CD8-positive, alpha-beta memory T cell (primary cell): Measurements from ENCODE around the gene HSPB1. TPM values are rescaled to one million over a fixed set of nuclear protein-coding genes. Genes with fewer than 3 reads are reported as not detected.

Experiments
- CTCF ChIA-PET: fragments of 350-600 bp; sonication (Branson Sonifier 250); formaldehyde crosslinking; loops from one replicate; lab custom pipeline; 2021; ENCODE audit warnings: antibody characterized with exemption; lab: Charles Lee
- POLR2A ChIA-PET: fragments of 350-600 bp; sonication (Branson Sonifier 250); formaldehyde crosslinking; loops from one replicate; lab custom pipeline; 2021; ENCODE audit warnings: antibody characterized with exemption; lab: Charles Lee
- DNase-seq, 5 donors: peaks; one replicate each; pipeline versions ENCODE4 v3.0.0 to v3.0.0-alpha.2; 2020 to 2022; ENCODE audit warnings: mixed read lengths in 1 of 5
- H3K27ac ChIP-seq: one replicate; pipeline ENCODE4 v1.7.0; 2013; ENCODE audit warnings: low read depth, mild to moderate bottlenecking, low read length, moderate library complexity
- H3K27me3 ChIP-seq: 2 replicates; pipeline ENCODE4 v1.7.0; 2013; ENCODE audit warnings: low read length, mild to moderate bottlenecking; ENCODE audit not compliant: insufficient read depth, poor library complexity, severe bottlenecking
- H3K36me3 ChIP-seq: 2 replicates; pipeline ENCODE4 v1.7.0; 2013; ENCODE audit warnings: mild to moderate bottlenecking, low read length, moderate library complexity; ENCODE audit not compliant: insufficient read depth
- H3K4me1 ChIP-seq: 2 replicates; pipeline ENCODE4 v1.7.0; 2013; ENCODE audit warnings: mild to moderate bottlenecking, low read length, moderate library complexity; ENCODE audit not compliant: insufficient read depth
- H3K4me3 ChIP-seq: 2 replicates; pipeline ENCODE4 v1.7.0; 2013; ENCODE audit warnings: mild to moderate bottlenecking, low read length
- H3K9me3 ChIP-seq: 2 replicates; pipeline ENCODE4 v1.7.0; 2013; ENCODE audit warnings: mild to moderate bottlenecking, low read length
- H3K27ac Mint-ChIP-seq, 8 donors: one replicate each; pipeline ENCODE4 v1.8.0; 2020 to 2021; ENCODE audit warnings: mixed read lengths in 8 of 8, mild to moderate bottlenecking in 6 of 8, inconsistent platforms in 3 of 8, moderate library complexity in 3 of 8
- H3K27me3 Mint-ChIP-seq, 2 donors: one replicate each; pipeline ENCODE4 v1.8.0; 2020 to 2021; ENCODE audit warnings: mixed read lengths in 2 of 2, mild to moderate bottlenecking in 1 of 2, moderate library complexity in 1 of 2
- H3K36me3 Mint-ChIP-seq, 3 donors: one replicate each; pipeline ENCODE4 v1.8.0; 2020 to 2021; ENCODE audit warnings: mixed read lengths in 3 of 3, inconsistent platforms in 1 of 3, mild to moderate bottlenecking in 1 of 3
- H3K4me1 Mint-ChIP-seq, 3 donors: one replicate each; pipeline ENCODE4 v1.8.0; 2020 to 2021; ENCODE audit warnings: mixed read lengths in 3 of 3, inconsistent platforms in 1 of 3, mild to moderate bottlenecking in 1 of 3
- H3K4me3 Mint-ChIP-seq, 7 donors: one replicate each; pipeline ENCODE4 v1.8.0; 2020 to 2021; ENCODE audit warnings: mixed read lengths in 7 of 7, mild to moderate bottlenecking in 6 of 7, moderate library complexity in 4 of 7, inconsistent platforms in 2 of 7
- H3K9me3 Mint-ChIP-seq, 5 donors: one replicate each; pipeline ENCODE4 v1.8.0; 2020 to 2022; ENCODE audit warnings: mixed read lengths in 5 of 5, mild to moderate bottlenecking in 3 of 5, moderate library complexity in 2 of 5, inconsistent platforms in 1 of 5
- polyA plus RNA-seq: library from polyadenylated mRNA; unstranded; fragments of 300-500 nt; fragmentation: Illumina TruSeq; gene quantifications from one replicate; pipeline ENCODE4 v1.2.3, GENCODE V29; 2021
- total RNA-seq, 2 experiments: library from RNA; stranded (reverse); gene quantifications; one replicate each; pipeline ENCODE4 v1.2.3, GENCODE V29; 2021

The HSPB1 gene
- total and polyA plus RNA-seq, 3 experiments from 2014 or later: 74.7 to 84.1 (median 80.7) TPM

DNA sequence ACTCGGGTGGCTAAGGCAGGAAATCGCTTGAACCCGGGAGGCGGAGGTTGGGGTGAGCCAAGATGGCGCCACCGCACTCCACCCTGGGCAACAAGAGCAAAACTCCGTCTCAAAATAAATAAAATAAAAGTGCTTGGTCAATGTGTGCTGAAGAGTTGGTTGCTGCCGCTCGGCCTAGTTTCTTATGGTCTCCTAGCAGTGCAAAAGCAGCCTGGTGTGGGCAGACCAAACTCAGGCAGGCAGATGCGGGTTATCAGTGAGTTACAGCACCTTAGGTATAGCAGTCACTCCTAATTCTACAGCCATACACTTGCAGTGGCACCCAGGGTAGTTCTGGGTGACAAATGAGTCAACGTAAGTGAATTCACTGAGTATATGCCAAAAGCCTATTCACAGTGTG lies 22.6 kb downstream of the HSPB1 start:
- Histone ChIP-seq H3K4me3 (no peak overlapping the region), H3K27ac (no peak overlapping the region), H3K27me3 (no peaks in the 10 kb centered on the region), H3K4me1 (no peaks in the 10 kb centered on the region), H3K36me3 (peaks cover 13% of the 10 kb centered on the region), H3K9me3 (no peaks in the 10 kb centered on the region)
- H3K4me3 Mint-ChIP-seq: no peak overlapping the region
- peaks cover 19 to 33% (median 31%) of the 10 kb centered on the region in 3 donors for H3K4me1 Mint-ChIP-seq
- H3K27me3 Mint-ChIP-seq: no peaks in the 10 kb centered on the region
- no peak overlapping the region for H3K27ac Mint-ChIP-seq
- no peak for DNase-seq
- POLR2A ChIA-PET: no interaction called here
- peaks cover 0 to 44% (median 10%) of the 10 kb centered on the region in 3 donors for H3K36me3 Mint-ChIP-seq
- CTCF ChIA-PET: interaction anchor here (0.8 to 1.6 kb wide), 3 partner anchors 9 to 147 kb away, joined by 3 to 6 read pairs (median 4); no protein-coding TSS in a partner anchor
- no peaks in the 10 kb centered on the region for H3K9me3 Mint-ChIP-seq

DNA sequence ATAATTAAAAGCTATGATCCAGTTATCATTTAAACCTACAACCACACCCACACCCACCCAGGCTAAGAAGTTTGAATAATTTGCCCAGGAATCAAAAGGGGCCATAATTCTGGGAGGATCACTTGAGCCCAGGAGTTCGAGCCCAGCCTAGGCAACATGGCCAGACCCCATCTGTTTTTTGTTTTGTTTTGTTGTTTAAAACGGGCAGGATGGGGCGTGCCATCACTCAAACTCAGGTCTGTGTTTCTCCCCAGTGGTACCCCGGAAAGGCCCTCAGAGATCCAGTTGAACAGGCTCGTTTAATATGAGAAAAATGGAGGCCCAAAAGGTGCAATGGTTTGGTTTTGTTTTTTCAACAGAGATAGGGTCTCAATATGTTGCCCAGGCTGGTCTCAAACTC lies 23.3 kb downstream of the HSPB1 start:
- Mint-ChIP-seq H3K4me1 (peaks cover 23 to 39% (median 32%) of the 10 kb centered on the region in 3 donors), H3K27ac (no peak overlapping the region), H3K36me3 (peaks cover 0 to 50% (median 12%) of the 10 kb centered on the region in 3 donors), H3K4me3 (no peak overlapping the region), H3K9me3 (no peaks in the 10 kb centered on the region), H3K27me3 (no peaks in the 10 kb centered on the region)
- Histone ChIP-seq H3K4me3 (no peak overlapping the region), H3K9me3 (no peaks in the 10 kb centered on the region), H3K4me1 (no peaks in the 10 kb centered on the region), H3K36me3 (peaks cover 18% of the 10 kb centered on the region), H3K27ac (no peak overlapping the region), H3K27me3 (no peaks in the 10 kb centered on the region)
- ChIA-PET CTCF (interaction anchor here (0.8 to 1.6 kb wide), 3 partner anchors 9 to 148 kb away, joined by 3 to 6 read pairs (median 4); no protein-coding TSS in a partner anchor), POLR2A (interaction anchor here (0.6 kb wide), 1 partner anchor 32 kb away, joined by 6 read pairs; no protein-coding TSS in a partner anchor)
- DNase-seq: no peak

DNA sequence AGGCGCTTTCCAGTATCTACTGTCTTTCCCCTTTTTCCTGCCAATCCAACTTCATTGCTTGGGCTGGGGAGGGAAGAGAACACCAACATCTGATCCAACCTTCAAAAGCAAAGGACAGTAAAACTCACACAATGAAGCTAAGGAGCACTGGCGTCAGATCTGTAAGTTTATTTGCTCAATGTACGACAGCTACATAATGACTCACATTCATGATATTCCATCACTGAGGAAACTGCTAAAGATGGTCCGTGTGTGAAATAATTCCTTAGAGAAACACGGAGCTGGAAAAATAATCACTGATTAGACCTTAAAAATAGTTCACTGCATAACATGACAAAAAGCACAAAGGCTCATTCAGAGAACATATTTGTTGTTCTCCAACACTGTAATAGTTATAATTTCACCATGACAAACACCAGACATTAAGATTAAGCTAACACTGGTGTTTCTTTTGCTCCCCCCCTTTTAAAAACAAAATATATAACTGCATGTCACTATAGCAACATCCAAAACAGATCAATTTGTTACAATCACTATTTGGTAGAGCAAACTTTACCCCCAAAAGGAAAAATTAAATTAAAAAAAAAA lies 24.3 kb downstream of the HSPB1 start:
- no peak overlapping the region for H3K4me3 Mint-ChIP-seq
- H3K27ac Mint-ChIP-seq: peak overlapping the region in 3 of 8 donors; percentile 19 to 61 (median 20)
- peaks cover 24 to 39% (median 38%) of the 10 kb centered on the region in 3 donors for H3K4me1 Mint-ChIP-seq
- Histone ChIP-seq H3K27ac (no peak overlapping the region), H3K4me1 (no peaks in the 10 kb centered on the region), H3K36me3 (peaks cover 18% of the 10 kb centered on the region), H3K27me3 (no peaks in the 10 kb centered on the region), H3K4me3 (no peak overlapping the region), H3K9me3 (no peaks in the 10 kb centered on the region)
- H3K9me3 Mint-ChIP-seq: no peaks in the 10 kb centered on the region
- no peak for DNase-seq
- H3K27me3 Mint-ChIP-seq: no peaks in the 10 kb centered on the region
- ChIA-PET POLR2A (interaction anchor here (0.7 kb wide), 1 partner anchor 9 kb away, joined by 3 read pairs; no protein-coding TSS in a partner anchor), CTCF (interaction anchor here (1.0 to 1.2 kb wide), 4 partner anchors 8 to 149 kb away, joined by 3 read pairs; no protein-coding TSS in a partner anchor)
- peaks cover 0 to 54% (median 12%) of the 10 kb centered on the region in 3 donors for H3K36me3 Mint-ChIP-seq

DNA sequence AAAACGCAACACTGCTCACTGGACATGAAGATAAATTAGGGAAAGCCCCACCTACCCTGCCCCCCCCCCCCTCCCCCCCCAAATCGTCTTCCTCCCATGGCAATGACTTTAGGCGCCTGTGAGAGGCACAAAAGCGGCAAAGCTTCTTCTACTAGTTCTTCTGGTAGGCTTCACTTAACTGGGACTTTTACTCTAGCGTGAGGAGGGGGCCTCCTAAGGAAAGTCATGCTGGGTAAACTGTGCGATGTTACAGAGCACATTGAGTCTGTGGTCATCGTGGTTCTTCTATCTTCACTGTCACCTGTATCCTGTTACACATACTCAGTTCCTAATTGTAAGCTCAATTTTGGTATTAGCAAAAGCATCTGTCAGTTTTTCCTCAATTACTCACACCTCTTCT lies 25.1 kb downstream of the HSPB1 start:
- H3K4me3 Mint-ChIP-seq: no peak overlapping the region
- peaks cover 0 to 59% (median 15%) of the 10 kb centered on the region in 3 donors for H3K36me3 Mint-ChIP-seq
- peaks cover 30 to 47% (median 46%) of the 10 kb centered on the region in 3 donors for H3K4me1 Mint-ChIP-seq
- H3K9me3 ChIP-seq: no peaks in the 10 kb centered on the region
- peak overlapping the region in 3 of 8 donors; percentile 36 to 67 (median 38) for H3K27ac Mint-ChIP-seq
- ChIA-PET CTCF (interaction anchor here (0.7 to 1.2 kb wide), 4 partner anchors 9 to 149 kb away, joined by 3 read pairs; no protein-coding TSS in a partner anchor), POLR2A (interaction anchor here (0.7 kb wide), 1 partner anchor 10 kb away, joined by 3 read pairs; no protein-coding TSS in a partner anchor)
- no peak overlapping the region for H3K4me3 ChIP-seq
- H3K27me3 ChIP-seq: no peaks in the 10 kb centered on the region
- H3K27ac ChIP-seq: no peak overlapping the region
- H3K9me3 Mint-ChIP-seq: no peaks in the 10 kb centered on the region
- H3K36me3 ChIP-seq: peaks cover 18% of the 10 kb centered on the region
- no peak for DNase-seq
- H3K4me1 ChIP-seq: no peaks in the 10 kb centered on the region
- H3K27me3 Mint-ChIP-seq: no peaks in the 10 kb centered on the region

DNA sequence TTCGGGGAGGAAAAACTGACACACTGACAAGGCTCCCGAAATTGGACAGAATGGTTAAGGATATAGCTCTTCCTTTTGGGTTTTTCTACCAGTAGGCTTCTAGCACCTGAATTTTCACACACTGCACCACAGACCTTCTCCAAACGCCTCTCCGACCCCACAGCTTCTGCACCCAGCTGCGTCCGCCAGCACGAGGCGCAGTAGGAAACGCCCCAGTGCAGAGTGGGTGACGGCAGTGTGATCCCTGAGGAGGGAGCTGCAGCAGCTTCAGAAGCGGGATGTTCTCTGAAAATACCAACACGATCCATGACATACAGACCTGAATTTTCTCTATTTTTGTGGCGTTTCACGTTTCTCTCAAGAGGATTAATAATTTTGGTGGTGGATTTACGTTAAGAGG lies 25.9 kb downstream of the HSPB1 start:
- Histone ChIP-seq H3K4me3 (no peak overlapping the region), H3K27me3 (no peaks in the 10 kb centered on the region), H3K9me3 (no peaks in the 10 kb centered on the region), H3K27ac (no peak overlapping the region), H3K36me3 (peaks cover 20% of the 10 kb centered on the region), H3K4me1 (no peaks in the 10 kb centered on the region)
- DNase-seq: no peak
- Mint-ChIP-seq H3K27ac (peak overlapping the region in 2 of 8 donors; percentile 38 to 92), H3K36me3 (peaks cover 0 to 63% (median 15%) of the 10 kb centered on the region in 3 donors), H3K4me1 (peaks cover 33 to 50% (median 49%) of the 10 kb centered on the region in 3 donors), H3K9me3 (no peaks in the 10 kb centered on the region), H3K27me3 (no peaks in the 10 kb centered on the region), H3K4me3 (peak overlapping the region in 1 of 7 donors; percentile 65)
- ChIA-PET POLR2A (interaction anchor here (0.6 kb wide), 1 partner anchor 32 kb away, joined by 6 read pairs; no protein-coding TSS in a partner anchor), CTCF (interaction anchor here (0.5 to 0.7 kb wide), 2 partner anchors 14 to 1880 kb away, joined by 3 to 4 read pairs; no protein-coding TSS in a partner anchor)

DNA sequence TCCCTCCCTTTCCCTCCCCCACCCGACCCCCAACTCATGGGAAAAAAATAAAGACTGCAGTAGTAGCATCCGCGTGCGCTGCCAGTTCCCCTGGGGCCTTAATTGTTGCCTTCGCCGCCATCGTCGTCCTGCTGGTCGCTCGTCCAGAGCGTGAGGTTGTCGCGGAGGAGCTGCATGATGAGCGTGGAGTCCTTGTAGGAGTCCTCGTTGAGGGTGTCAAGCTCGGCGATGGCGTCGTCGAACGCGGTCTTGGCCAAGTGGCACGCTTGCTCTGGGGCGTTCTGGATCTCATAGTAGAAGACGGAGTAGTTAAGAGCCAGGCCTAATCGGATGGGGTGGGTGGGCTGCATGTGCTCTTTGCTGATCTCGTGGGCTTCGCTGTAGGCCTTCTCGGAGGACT lies 27.0 kb downstream of the HSPB1 start:
- H3K4me3 Mint-ChIP-seq: no peak overlapping the region
- Histone ChIP-seq H3K4me3 (no peak overlapping the region), H3K36me3 (peaks cover 24% of the 10 kb centered on the region), H3K27me3 (no peaks in the 10 kb centered on the region), H3K9me3 (no peaks in the 10 kb centered on the region), H3K4me1 (no peaks in the 10 kb centered on the region), H3K27ac (no peak overlapping the region)
- CTCF ChIA-PET: no interaction called here
- H3K36me3 Mint-ChIP-seq: peaks cover 0 to 63% (median 15%) of the 10 kb centered on the region in 3 donors
- H3K9me3 Mint-ChIP-seq: no peaks in the 10 kb centered on the region
- POLR2A ChIA-PET: no interaction called here
- peaks cover 39 to 59% (median 54%) of the 10 kb centered on the region in 3 donors for H3K4me1 Mint-ChIP-seq
- H3K27me3 Mint-ChIP-seq: no peaks in the 10 kb centered on the region
- H3K27ac Mint-ChIP-seq: peak overlapping the region in 1 of 8 donors; percentile 3
- DNase-seq: no peak

GRCh38 chr7:76330261-76330660 lies 27.8 kb downstream of the HSPB1 start:
- no peaks in the 10 kb centered on the region for H3K27me3 Mint-ChIP-seq
- H3K9me3 Mint-ChIP-seq: no peaks in the 10 kb centered on the region
- Histone ChIP-seq H3K4me3 (no peak overlapping the region), H3K27ac (no peak overlapping the region), H3K36me3 (peaks cover 24% of the 10 kb centered on the region), H3K9me3 (no peaks in the 10 kb centered on the region), H3K4me1 (no peaks in the 10 kb centered on the region), H3K27me3 (no peaks in the 10 kb centered on the region)
- peak overlapping the region in 3 of 8 donors; percentile 1 to 52 (median 43) for H3K27ac Mint-ChIP-seq
- peaks cover 39 to 58% (median 54%) of the 10 kb centered on the region in 3 donors for H3K4me1 Mint-ChIP-seq
- ChIA-PET POLR2A (no interaction called here), CTCF (no interaction called here)
- no peak for DNase-seq
- H3K4me3 Mint-ChIP-seq: no peak overlapping the region
- H3K36me3 Mint-ChIP-seq: peaks cover 0 to 61% (median 15%) of the 10 kb centered on the region in 3 donors

- Mint-ChIP-seq H3K4me1 (peaks cover 39 to 62% (median 55%) of the 10 kb centered on the region in 3 donors), H3K27ac (peak overlapping the region in 2 of 8 donors; percentile 17 to 43), H3K9me3 (no peaks in the 10 kb centered on the region), H3K4me3 (no peak overlapping the region), H3K36me3 (peaks cover 0 to 61% (median 15%) of the 10 kb centered on the region in 3 donors), H3K27me3 (no peaks in the 10 kb centered on the region)
- Histone ChIP-seq H3K4me3 (no peak overlapping the region), H3K27me3 (no peaks in the 10 kb centered on the region), H3K36me3 (peaks cover 24% of the 10 kb centered on the region), H3K9me3 (no peaks in the 10 kb centered on the region), H3K27ac (no peak overlapping the region), H3K4me1 (no peaks in the 10 kb centered on the region)
- POLR2A ChIA-PET: interaction anchor here (0.7 kb wide), 1 partner anchor 230 kb away, joined by 5 read pairs; no protein-coding TSS in a partner anchor
- no peak for DNase-seq
- CTCF ChIA-PET: no interaction called here
These were observed 28.2 kb downstream of the HSPB1 start for GRCh38 chr7:76330673-76331072.
